Smooth muscle cell (in vitro differentiated cells): ENCODE measurements around the gene BPNT1. TPM values are rescaled to one million over a fixed set of nuclear protein-coding genes. Genes with fewer than 3 reads are reported as not detected.
A peak's percentile ranks its signal among the peaks of the same experiment; 100 is the strongest.

Source experiments
- DNase-seq: peaks from one replicate; lab custom pipeline; 2025; ENCODE audit not compliant: unreplicated experiment; lab: John Stamatoyannopoulos, UW
- H2AFZ ChIP-seq: fragments of 200-600 bp; sonication (generic); 2 replicates; pipeline ENCODE4 v1.6.0; 2016; ENCODE audit warnings: antibody characterized with exemption, low read depth, mild to moderate bottlenecking
- H3F3A ChIP-seq: fragments of 200-600 bp; sonication (generic); 2 replicates; pipeline ENCODE4 v1.6.0; 2017; ENCODE audit warnings: antibody characterized with exemption, low read depth
- H3K27ac ChIP-seq: fragments of 200-600 bp; sonication (generic); 2 replicates; pipeline ENCODE4 v1.5.1; 2016; ENCODE audit warnings: low read depth, mild to moderate bottlenecking
- H3K27me3 ChIP-seq: fragments of 200-600 bp; sonication (generic); 2 replicates; pipeline ENCODE4 v1.6.1; 2016; ENCODE audit warnings: low read depth, mild to moderate bottlenecking
- H3K36me3 ChIP-seq: fragments of 200-600 bp; sonication (generic); 2 replicates; pipeline ENCODE4 v1.5.1; 2016; ENCODE audit warnings: low read depth
- H3K4me1 ChIP-seq: fragments of 200-600 bp; sonication (generic); 2 replicates; pipeline ENCODE4 v1.5.1; 2016; ENCODE audit warnings: low read depth
- H3K4me2 ChIP-seq: fragments of 200-600 bp; sonication (generic); 2 replicates; pipeline ENCODE4 v1.6.0; 2016; ENCODE audit warnings: mild to moderate bottlenecking
- H3K4me3 ChIP-seq: fragments of 200-600 bp; sonication (generic); 2 replicates; pipeline ENCODE4 v1.5.1; 2016; ENCODE audit warnings: mild to moderate bottlenecking
- H3K79me2 ChIP-seq: fragments of 200-600 bp; sonication (generic); 2 replicates; pipeline ENCODE4 v1.6.0; 2016; ENCODE audit warnings: low read depth, mild to moderate bottlenecking
- H3K9ac ChIP-seq: fragments of 200-600 bp; sonication (generic); 2 replicates; pipeline ENCODE4 v1.6.0; 2016; ENCODE audit warnings: low read depth
- H3K9me3 ChIP-seq: fragments of 200-600 bp; sonication (generic); replicated peaks from 2 replicates; pipeline ENCODE4 v1.5.1; 2016; ENCODE audit warnings: low read depth
- H4K20me1 ChIP-seq: fragments of 200-600 bp; sonication (generic); 2 replicates; pipeline ENCODE4 v1.6.0; 2016; ENCODE audit warnings: low read depth
- WGBS: methylation state at CpG from one replicate; pipeline ENCODE4 v1.1.7; 2016; ENCODE audit warnings: low lambda C conversion rate; 5-methylcytosine and 5-hydroxymethylcytosine counted together
- polyA plus RNA-seq: library from polyadenylated mRNA; unstranded; fragments of >200 nt; fragmentation: Nextera tagmentation; extraction: Ambion mirVana; gene quantifications from 2 replicates; pipeline ENCODE4 v1.2.1, GENCODE V29; 2016
- total RNA-seq: library from RNA; depleted of rRNA; stranded (reverse); fragments of >200 nt; gene quantifications from 2 replicates; pipeline ENCODE4 v1.2.3, GENCODE V29; 2014
- TF ChIP-seq, protein P1 (sequence below): fragments of 200-600 bp; sonication (generic); IDR thresholded peaks from 2 replicates; pipeline ENCODE4 v1.5.1; 2017; ENCODE audit warnings: borderline replicate concordance, mild to moderate bottlenecking, antibody characterized with exemption; ENCODE audit not compliant: insufficient read depth, poor library complexity, severe bottlenecking

Gene BPNT1
- total and polyA plus RNA-seq, 2 experiments from 2014 or later: 10.1 to 16.3 TPM

DNA sequence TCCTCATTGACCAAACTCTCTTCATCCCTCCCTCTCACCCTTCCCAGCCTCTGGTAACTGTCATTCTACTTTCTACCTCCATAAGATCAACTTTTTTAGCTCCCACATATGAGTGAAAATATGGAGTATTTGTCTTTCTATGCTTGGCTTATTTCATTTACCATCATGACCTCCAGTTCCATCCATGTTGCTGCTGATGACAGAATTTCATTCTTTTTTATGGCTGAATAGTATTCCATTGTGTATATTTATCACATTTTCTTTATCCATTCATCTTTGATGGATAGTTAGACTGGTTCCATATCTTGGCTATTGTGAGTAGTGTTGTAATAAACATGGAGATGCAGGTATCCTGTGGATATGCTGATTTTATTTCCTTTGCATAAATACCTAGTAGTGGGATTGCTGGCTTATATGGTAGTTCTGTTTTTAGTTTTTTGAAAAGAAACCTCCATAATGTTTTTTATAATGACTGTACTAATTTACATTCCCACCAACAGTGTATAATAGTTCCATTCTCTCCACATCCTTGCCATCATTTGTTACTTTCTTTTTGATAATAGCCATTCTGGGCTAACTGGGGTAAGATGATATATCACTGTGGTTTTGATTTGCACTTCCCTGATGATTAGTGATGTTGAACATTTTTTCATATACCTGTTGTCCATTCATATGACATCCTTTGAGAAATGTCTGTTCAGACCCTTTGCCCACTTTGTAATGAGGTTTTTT is 40.1 kb upstream of the BPNT1 start:
- TF ChIP-seq, protein P1, sequence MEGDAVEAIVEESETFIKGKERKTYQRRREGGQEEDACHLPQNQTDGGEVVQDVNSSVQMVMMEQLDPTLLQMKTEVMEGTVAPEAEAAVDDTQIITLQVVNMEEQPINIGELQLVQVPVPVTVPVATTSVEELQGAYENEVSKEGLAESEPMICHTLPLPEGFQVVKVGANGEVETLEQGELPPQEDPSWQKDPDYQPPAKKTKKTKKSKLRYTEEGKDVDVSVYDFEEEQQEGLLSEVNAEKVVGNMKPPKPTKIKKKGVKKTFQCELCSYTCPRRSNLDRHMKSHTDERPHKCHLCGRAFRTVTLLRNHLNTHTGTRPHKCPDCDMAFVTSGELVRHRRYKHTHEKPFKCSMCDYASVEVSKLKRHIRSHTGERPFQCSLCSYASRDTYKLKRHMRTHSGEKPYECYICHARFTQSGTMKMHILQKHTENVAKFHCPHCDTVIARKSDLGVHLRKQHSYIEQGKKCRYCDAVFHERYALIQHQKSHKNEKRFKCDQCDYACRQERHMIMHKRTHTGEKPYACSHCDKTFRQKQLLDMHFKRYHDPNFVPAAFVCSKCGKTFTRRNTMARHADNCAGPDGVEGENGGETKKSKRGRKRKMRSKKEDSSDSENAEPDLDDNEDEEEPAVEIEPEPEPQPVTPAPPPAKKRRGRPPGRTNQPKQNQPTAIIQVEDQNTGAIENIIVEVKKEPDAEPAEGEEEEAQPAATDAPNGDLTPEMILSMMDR: no peak
- no peaks in the 10 kb centered on the region for H3K4me1 ChIP-seq
- H3K9me3 ChIP-seq: no peaks in the 10 kb centered on the region
- H3K9ac ChIP-seq: no peak overlapping the region
- no peak overlapping the region for H3K4me3 ChIP-seq
- no peaks in the 10 kb centered on the region for H3F3A ChIP-seq
- no peak overlapping the region for H3K27ac ChIP-seq
- H2AFZ ChIP-seq: no peak overlapping the region
- H3K36me3 ChIP-seq: peaks cover 12% of the 10 kb centered on the region
- H4K20me1 ChIP-seq: no peaks in the 10 kb centered on the region
- no peaks in the 10 kb centered on the region for H3K27me3 ChIP-seq
- DNase-seq: no peak
- no peaks in the 10 kb centered on the region for H3K79me2 ChIP-seq
- no peak overlapping the region for H3K4me2 ChIP-seq

DNA sequence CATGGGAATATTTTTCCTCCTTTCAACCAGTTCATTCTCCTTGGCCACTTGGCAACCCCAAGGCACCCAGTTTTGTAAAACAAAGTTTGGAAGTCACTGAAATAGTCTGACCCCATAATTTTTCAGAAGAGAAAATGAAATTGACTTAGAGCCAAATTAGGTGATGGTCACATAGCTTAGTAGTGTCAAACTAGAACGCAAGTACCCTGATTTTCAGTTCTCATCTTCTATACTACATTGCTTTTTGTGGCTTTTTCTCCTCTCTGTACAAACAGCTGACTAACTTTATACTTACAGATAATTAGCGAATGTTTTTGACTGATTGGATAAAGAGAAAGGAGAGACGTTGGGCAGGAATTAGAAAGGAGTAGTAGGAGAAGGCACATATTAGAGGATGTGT is 37.5 kb upstream of the BPNT1 start:
- Histone ChIP-seq H3K27ac (no peak overlapping the region), H2AFZ (no peak overlapping the region), H3K36me3 (peaks cover 7% of the 10 kb centered on the region), H3K9ac (no peak overlapping the region), H3K4me3 (no peak overlapping the region), H3K79me2 (no peaks in the 10 kb centered on the region), H3K9me3 (no peaks in the 10 kb centered on the region), H3K27me3 (no peaks in the 10 kb centered on the region), H3F3A (no peaks in the 10 kb centered on the region), H4K20me1 (no peaks in the 10 kb centered on the region), H3K4me2 (no peak overlapping the region), H3K4me1 (no peaks in the 10 kb centered on the region)
- DNase-seq: no peak
- TF ChIP-seq, protein P1: no peak
- 98% methylated on average over 3 of the region's 3 CpGs for WGBS

DNA sequence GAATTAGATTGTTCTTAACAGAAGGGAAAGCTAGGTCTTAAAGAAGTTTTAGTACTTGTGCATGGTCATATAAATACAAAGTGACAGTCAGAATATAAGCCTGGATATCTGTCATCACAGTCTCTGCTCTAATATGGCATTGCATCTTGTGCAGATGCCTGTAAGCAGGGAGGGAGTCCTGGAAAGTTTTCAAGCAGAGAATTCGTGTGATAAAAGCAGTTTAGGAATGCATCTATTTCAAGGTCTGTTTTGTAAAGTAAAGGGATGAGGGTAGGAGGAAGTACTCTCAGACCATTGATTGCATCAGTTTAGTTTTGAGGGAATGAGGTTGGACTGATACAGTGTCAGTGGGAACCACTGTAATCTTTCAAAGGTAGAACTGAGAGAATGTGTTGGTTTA is 35.0 kb upstream of the BPNT1 start:
- TF ChIP-seq, protein P1: no peak
- Histone ChIP-seq H3K4me1 (no peaks in the 10 kb centered on the region), H3K27ac (no peak overlapping the region), H2AFZ (no peak overlapping the region), H3K9ac (no peak overlapping the region), H3K27me3 (no peaks in the 10 kb centered on the region), H3K4me3 (no peak overlapping the region), H3K4me2 (no peak overlapping the region), H3K79me2 (peaks cover 3% of the 10 kb centered on the region), H3F3A (no peaks in the 10 kb centered on the region), H4K20me1 (no peaks in the 10 kb centered on the region), H3K9me3 (no peaks in the 10 kb centered on the region), H3K36me3 (peaks cover 7% of the 10 kb centered on the region)
- no peak for DNase-seq
- WGBS: 50% methylated on average over 1 of the region's 1 CpG

DNA sequence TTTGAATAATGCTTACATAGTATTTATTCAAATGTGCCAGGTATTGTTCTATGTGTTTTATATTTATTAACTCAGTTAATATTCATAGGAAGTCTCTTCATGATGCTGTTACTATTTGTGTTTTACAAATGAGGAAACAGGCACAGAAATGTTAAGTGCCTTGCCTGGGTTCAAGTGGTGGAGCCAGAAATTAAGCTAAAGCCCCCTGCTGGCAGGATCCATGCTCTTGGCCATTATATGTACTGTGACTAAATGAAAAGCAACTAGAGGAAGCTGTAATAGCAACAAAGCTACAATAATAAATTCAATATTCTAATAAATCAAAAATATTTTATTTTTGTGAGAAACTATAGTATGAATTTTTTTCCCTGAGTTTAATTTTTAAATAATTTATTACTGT is 34.3 kb upstream of the BPNT1 start:
- Histone ChIP-seq H3K36me3 (peaks cover 7% of the 10 kb centered on the region), H3K4me3 (no peak overlapping the region)
- no peak for DNase-seq

More for the DNA sequence above, 34.3 kb upstream of the BPNT1 start:
- Histone ChIP-seq H3K79me2 (peaks cover 3% of the 10 kb centered on the region), H2AFZ (no peak overlapping the region), H3K9me3 (no peaks in the 10 kb centered on the region), H3K4me1 (no peaks in the 10 kb centered on the region), H3K27me3 (no peaks in the 10 kb centered on the region), H3F3A (no peaks in the 10 kb centered on the region), H3K27ac (no peak overlapping the region), H4K20me1 (no peaks in the 10 kb centered on the region), H3K9ac (no peak overlapping the region), H3K4me2 (no peak overlapping the region)
- TF ChIP-seq, protein P1: peak; percentile 21
